PC-3 (cell line): ENCODE data around the gene AMH.

Experiments used
- CTCF ChIP-seq: fragments of 300-600 bp; sonication (generic); conservative IDR thresholded peaks from 2 replicates; pipeline ENCODE4 v1.5.1; 2017; ENCODE audit warnings: antibody characterized with exemption, low read depth, mild to moderate bottlenecking, low read length
- EZH2phosphoT487 ChIP-seq: fragments of 300-600 bp; sonication (generic); IDR thresholded peaks from 2 replicates; pipeline ENCODE4 v1.6.1; 2018; ENCODE audit warnings: mild to moderate bottlenecking, antibody characterized with exemption, low read length, borderline replicate concordance

GRCh38 chr19:2234996-2235380 is 14.1 kb upstream of the AMH start:
- TF ChIP-seq CTCF = no peak
- no peak for TF ChIP-seq EZH2phosphoT487
